Endothelial cell (in vitro differentiated cells): ENCODE data around the gene ACOXL. TPM values are rescaled to one million over a fixed set of nuclear protein-coding genes. Genes with fewer than 3 reads are reported as not detected.

Source experiments
- DNase-seq: peaks from one replicate; pipeline ENCODE4 v3.0.0; 2021; ENCODE audit warnings: low spot score
- H3K27ac Mint-ChIP-seq: one replicate; pipeline ENCODE4 v1.8.0; 2021; ENCODE audit warnings: mixed read lengths, inconsistent platforms; ENCODE audit not compliant: unreplicated experiment
- H3K27me3 Mint-ChIP-seq: one replicate; pipeline ENCODE4 v1.8.0; 2021; ENCODE audit warnings: mild to moderate bottlenecking, moderate library complexity, mixed read lengths, inconsistent platforms; ENCODE audit not compliant: unreplicated experiment
- H3K36me3 Mint-ChIP-seq: one replicate; pipeline ENCODE4 v1.8.0; 2021; ENCODE audit warnings: mild to moderate bottlenecking, low read depth, mixed read lengths, inconsistent platforms; ENCODE audit not compliant: unreplicated experiment
- H3K4me1 Mint-ChIP-seq: one replicate; pipeline ENCODE4 v1.8.0; 2021; ENCODE audit warnings: mild to moderate bottlenecking, mixed read lengths, inconsistent platforms; ENCODE audit not compliant: unreplicated experiment
- H3K4me3 Mint-ChIP-seq: one replicate; pipeline ENCODE4 v1.8.0; 2021; ENCODE audit warnings: mild to moderate bottlenecking, mixed read lengths, inconsistent platforms; ENCODE audit not compliant: unreplicated experiment
- H3K9me3 Mint-ChIP-seq: one replicate; pipeline ENCODE4 v1.8.0; 2021; ENCODE audit warnings: mixed read lengths, inconsistent platforms; ENCODE audit not compliant: unreplicated experiment
- CTCF ChIP-seq: fragments of 200-600 bp; sonication (generic); IDR thresholded peaks from one replicate; pipeline ENCODE4 v1.5.0; 2021; ENCODE audit warnings: antibody characterized with exemption; ENCODE audit not compliant: unreplicated experiment
- total RNA-seq: library from RNA; stranded (reverse); fragmentation: NEBNext Ultra II Directional; extraction: Animal tissue kit (Norgen Biotek cat#: 25700); gene quantifications from one replicate; pipeline ENCODE4 v1.2.1, GENCODE V29; 2021; ENCODE audit not compliant: unreplicated experiment

The ACOXL gene
- total RNA-seq, 1 donor from 2014 or later: 0.44 TPM

DNA sequence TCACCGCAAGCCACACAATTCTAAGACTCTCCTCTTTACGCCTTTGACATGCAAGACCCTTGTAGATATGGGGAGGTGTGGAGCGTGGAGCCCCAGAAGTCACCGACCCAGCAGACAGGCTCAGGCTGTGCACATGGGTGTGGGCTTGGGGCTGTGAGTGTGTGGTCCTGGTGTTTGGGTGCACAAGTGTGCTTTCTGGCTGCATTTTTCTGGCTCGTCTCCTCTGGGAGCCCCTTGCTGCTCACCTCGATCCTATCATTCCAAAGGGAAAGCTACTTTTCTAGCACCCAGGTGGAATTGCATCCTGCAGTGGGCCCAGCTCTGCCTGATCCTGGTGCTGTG, 143.0 kb downstream of the ACOXL start:
- Mint-ChIP-seq H3K36me3 (peaks cover 4% of the 10 kb centered on the region), H3K4me1 (peaks cover 9% of the 10 kb centered on the region), H3K27ac (no peak overlapping the region), H3K4me3 (no peak overlapping the region), H3K9me3 (no peaks in the 10 kb centered on the region), H3K27me3 (no peaks in the 10 kb centered on the region)
- TF ChIP-seq CTCF: no peak
- no peak for DNase-seq

DNA sequence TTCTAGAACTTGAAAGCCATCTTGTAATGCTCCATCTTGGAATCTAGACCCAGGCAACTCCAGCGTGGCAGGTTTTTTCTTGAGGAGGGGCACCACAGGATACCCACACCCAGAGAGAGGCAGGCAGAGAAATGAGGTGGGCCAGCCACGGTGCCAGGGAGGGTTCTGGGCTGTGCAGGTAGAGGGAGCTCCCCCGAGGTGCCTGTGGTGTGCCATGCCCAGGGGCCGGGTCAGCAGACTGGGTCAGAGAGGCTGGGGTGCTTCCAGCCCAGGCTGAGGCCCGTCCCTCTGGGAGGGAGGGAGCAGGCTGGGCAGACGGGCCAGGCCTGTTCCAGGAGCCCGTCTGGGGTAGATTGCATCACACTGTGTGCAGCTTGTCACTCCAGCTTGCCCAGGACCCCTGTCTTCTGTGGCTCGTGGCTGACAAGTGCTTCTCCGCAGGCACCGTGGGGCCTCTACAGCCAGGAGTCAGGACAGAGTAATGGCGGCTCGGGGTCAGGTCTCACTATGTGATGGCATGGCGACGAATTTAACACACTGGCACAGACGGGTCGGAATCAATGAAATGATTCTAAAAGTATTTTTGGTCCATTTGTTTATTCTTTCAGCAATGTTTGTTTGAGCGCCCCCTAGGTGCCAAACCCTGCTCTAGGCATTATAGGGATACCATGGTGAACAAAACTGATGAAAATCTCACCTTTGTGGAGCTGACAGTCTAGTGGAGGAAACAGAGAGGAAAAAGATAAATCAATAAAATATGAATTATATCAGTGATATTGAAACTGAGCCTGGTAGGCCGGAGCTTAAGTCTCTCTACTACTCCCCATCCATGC, 144.0 kb downstream of the ACOXL start:
- no peak for DNase-seq
- Mint-ChIP-seq H3K27me3 (no peaks in the 10 kb centered on the region), H3K36me3 (peaks cover 4% of the 10 kb centered on the region), H3K4me3 (no peak overlapping the region), H3K9me3 (no peaks in the 10 kb centered on the region), H3K4me1 (peaks cover 9% of the 10 kb centered on the region), H3K27ac (peak overlapping the region; percentile 24)
- peak; percentile 43 for TF ChIP-seq CTCF

- Mint-ChIP-seq H3K4me3 (no peak overlapping the region), H3K27ac (no peak overlapping the region), H3K36me3 (peaks cover 4% of the 10 kb centered on the region), H3K27me3 (no peaks in the 10 kb centered on the region), H3K9me3 (no peaks in the 10 kb centered on the region), H3K4me1 (peaks cover 9% of the 10 kb centered on the region)
- no peak for DNase-seq
- no peak for TF ChIP-seq CTCF
Observed at GRCh38 chr2:110877031-110877827, 144.9 kb downstream of the ACOXL start.

GRCh38 chr2:110878150-110878549, 145.8 kb downstream of the ACOXL start:
- peaks cover 6% of the 10 kb centered on the region for H3K4me1 Mint-ChIP-seq
- H3K27ac Mint-ChIP-seq: no peak overlapping the region
- no peak for TF ChIP-seq CTCF
- no peak overlapping the region for H3K4me3 Mint-ChIP-seq
- no peaks in the 10 kb centered on the region for H3K9me3 Mint-ChIP-seq
- no peaks in the 10 kb centered on the region for H3K27me3 Mint-ChIP-seq
- no peak for DNase-seq
- H3K36me3 Mint-ChIP-seq: peaks cover 4% of the 10 kb centered on the region

- Mint-ChIP-seq H3K36me3 (peaks cover 4% of the 10 kb centered on the region), H3K9me3 (no peaks in the 10 kb centered on the region), H3K27ac (no peak overlapping the region), H3K4me1 (peaks cover 5% of the 10 kb centered on the region), H3K27me3 (no peaks in the 10 kb centered on the region), H3K4me3 (no peak overlapping the region)
- no peak for DNase-seq
- TF ChIP-seq CTCF: no peak
Observed at GRCh38 chr2:110881908-110882307, 149.5 kb downstream of the ACOXL start.
